GM23248 (cell line): ENCODE results near the gene EDA.

ENCODE experiments used
- EZH2 ChIP-seq: fragments of 200-600 bp; sonication (generic); IDR thresholded peaks from 2 replicates; pipeline ENCODE4 v1.6.1; 2018; ENCODE audit warnings: antibody characterized with exemption, mild to moderate bottlenecking; ENCODE audit not compliant: insufficient read depth, poor library complexity, severe bottlenecking
- EZH2phosphoT487 ChIP-seq: fragments of 200-600 bp; sonication (generic); IDR thresholded peaks from 2 replicates; pipeline ENCODE4 v1.6.1; 2018; ENCODE audit warnings: antibody characterized with exemption, moderate library complexity, mild to moderate bottlenecking, low read depth; ENCODE audit not compliant: insufficient read depth

GRCh38 chrX:70013466-70014381 lies 397.8 kb downstream of the EDA start:
- TF ChIP-seq EZH2 (no peak), EZH2phosphoT487 (no peak)
